ENCODE results near the gene PCIF1.

The PCIF1 gene

GRCh38 chr20:45890985-45891983, 43.2 kb upstream of the PCIF1 start, which contains the start of the genes CTSA and NEURL2 (continued):
- TF ChIP-seq ZBTB48 (tag by site-specific recombination; IDR thresholded peaks at IDR 0.05) (peak; percentile 90), ZNF544 (tag by site-specific recombination; IDR thresholded peaks at IDR 0.05) (no peak), ZBTB11 (tag by site-specific recombination; conservative IDR thresholded peaks at IDR 0.05; ENCODE audit: low read depth) (peak; percentile 55; the same call in 1 of the 2 replicates), WT1 (tag by site-specific recombination; IDR thresholded peaks at IDR 0.05) (peak; percentile 68), BCL11A (tag by site-specific recombination; IDR thresholded peaks at IDR 0.05; ENCODE audit: low read depth) (peak; percentile 84), ZNF830 (tag by site-specific recombination; IDR thresholded peaks at IDR 0.05; ENCODE audit: low read depth) (no peak), TSHZ1 (tag by site-specific recombination; IDR thresholded peaks at IDR 0.05; ENCODE audit: borderline replicate concordance) (no peak; the same call in 1 of the 2 replicates), RBAK (tag by site-specific recombination; IDR thresholded peaks at IDR 0.05) (no peak), ZNF341 (tag by site-specific recombination; IDR thresholded peaks at IDR 0.05; ENCODE audit: low read depth) (peak; percentile 90), INSM2 (tag by site-specific recombination; IDR thresholded peaks at IDR 0.05) (peak; percentile 89), REST (tag by site-specific recombination; IDR thresholded peaks at IDR 0.05) (peak; percentile 58), ZNF138 (tag by site-specific recombination; IDR thresholded peaks at IDR 0.05; ENCODE audit: borderline replicate concordance) (no peak), ATF2 (tag by site-specific recombination; IDR thresholded peaks at IDR 0.05; ENCODE audit: low read depth) (no peak), ZNF670 (tag by site-specific recombination; IDR thresholded peaks at IDR 0.05; ENCODE audit: low read depth) (no peak), AEBP2 (tag by site-specific recombination; IDR thresholded peaks at IDR 0.05; ENCODE audit: borderline replicate concordance) (no peak), ZNF624 (tag by site-specific recombination; IDR thresholded peaks at IDR 0.05) (no peak), ZNF112 (tag by site-specific recombination; IDR thresholded peaks at IDR 0.05) (no peak), PRDM4 (tag by site-specific recombination; IDR thresholded peaks at IDR 0.05) (peak; percentile 69)

All from HEK293 (cell line).